NCI-H1048 (cell line): ENCODE measurements around the gene SUPT5H.

Experiments
- DNase-seq: peaks from one replicate; lab custom pipeline; 2025; lab: John Stamatoyannopoulos, UW

Gene SUPT5H

GRCh38 chr19:39409208-39410016 lies 36.0 kb upstream of the SUPT5H start:
- DNase-seq: peak; percentile 83

DNA sequence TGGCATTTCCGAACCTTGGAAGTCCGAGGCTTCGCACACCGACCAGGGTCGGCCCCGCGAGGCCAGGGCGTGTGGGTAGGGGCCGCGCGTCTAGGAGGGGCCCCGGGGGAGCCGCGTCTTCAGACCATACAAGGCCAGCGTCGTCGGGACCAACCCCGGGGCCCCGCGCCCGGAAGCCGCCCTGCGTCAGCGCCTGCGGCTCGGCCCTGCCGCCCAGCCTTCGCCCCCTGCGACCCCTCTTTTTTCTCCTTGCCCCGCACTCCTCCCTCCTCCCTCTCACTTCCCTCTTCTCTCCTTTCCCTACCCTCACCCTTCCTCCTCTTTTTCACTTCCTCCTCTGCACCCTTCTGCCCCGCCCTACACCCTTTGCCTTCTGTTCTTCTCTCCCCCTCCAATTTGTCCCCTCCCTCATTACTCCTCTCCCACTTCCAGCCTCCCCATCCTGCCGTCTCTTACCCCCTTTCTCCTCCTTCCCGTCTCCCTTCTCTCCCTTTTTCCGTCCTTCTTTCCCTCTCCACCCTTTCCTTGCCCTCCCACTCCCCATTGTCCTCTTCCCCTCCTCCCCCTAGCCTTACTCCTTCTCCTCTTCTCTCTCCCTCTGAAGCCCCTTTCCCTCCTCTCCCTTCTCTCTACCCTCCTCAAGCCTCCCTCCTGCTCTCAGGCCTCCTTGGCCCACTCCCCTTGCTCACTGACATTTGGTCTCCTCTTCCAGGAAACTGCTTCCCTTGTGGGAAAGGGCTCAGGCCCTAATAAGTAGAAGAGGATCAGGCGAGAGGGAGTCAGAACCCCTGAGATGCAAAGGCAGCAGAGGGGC lies 35.2 kb upstream of the SUPT5H start:
- DNase-seq: no peak

DNA sequence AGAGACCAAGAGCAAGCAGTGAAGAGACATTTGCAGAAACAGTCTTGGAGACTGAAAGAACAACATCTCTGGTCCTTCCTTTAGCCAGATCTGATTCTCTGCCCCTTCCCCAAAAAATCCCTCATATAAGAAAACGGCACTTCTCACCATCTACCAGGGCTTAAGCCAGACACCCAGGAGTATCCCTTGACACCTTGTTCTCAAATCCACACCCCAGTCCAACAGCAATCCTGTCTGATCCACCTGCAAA lies 34.6 kb upstream of the SUPT5H start:
- DNase-seq: no peak

DNA sequence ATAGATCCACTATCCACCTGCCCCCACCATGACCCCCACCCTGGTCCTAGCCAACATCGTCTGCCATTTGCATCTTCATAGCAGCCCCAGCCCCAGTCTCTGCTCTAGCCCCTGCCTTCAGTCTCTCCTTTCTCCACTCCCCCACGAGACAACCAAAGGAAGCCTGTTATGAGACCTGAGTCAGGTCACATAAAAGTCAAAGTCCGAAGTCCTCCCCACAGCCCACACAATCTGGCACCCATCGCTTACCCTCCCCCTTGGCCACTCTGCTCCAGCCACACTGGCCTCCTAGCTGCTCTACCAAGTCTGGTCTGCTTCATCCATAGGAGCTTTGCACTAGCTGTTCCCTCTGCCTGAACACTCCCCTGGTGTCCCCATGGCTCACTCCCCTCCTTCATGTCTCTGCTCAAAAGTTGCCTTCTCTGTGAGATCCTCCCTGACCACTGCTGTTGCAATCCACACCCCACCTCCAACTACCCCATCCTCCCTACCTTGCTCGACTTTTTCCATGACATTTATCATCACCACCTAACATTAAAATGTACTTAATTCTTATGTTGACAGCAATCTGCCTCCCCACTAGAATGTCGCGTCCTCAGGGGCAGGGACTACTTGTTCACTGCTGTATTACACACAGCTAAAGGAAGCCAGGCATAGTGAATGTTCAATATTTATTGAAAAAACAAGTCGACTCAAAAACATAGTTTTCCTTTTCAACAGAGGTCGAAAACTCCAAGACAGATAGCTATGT lies 34.1 kb upstream of the SUPT5H start:
- no peak for DNase-seq

- DNase-seq: no peak
Measured at GRCh38 chr19:39411832-39412099, 33.6 kb upstream of the SUPT5H start.

GRCh38 chr19:39412100-39412866 lies 33.1 kb upstream of the SUPT5H start, which contains the start of gene PLEKHG2:
PLEKHG2 (plus strand) TSS chr19:39412669; CDS start chr19:39414087, 1,418 bp downstream.
- DNase-seq: peak; percentile 91

- DNase-seq: no peak
Measured at GRCh38 chr19:39412867-39413271, 32.5 kb upstream of the SUPT5H start.

- no peak for DNase-seq
Measured at GRCh38 chr19:39413272-39413910, 32.0 kb upstream of the SUPT5H start.

GRCh38 chr19:39413911-39414608 lies 31.3 kb upstream of the SUPT5H start:
- no peak for DNase-seq

DNA sequence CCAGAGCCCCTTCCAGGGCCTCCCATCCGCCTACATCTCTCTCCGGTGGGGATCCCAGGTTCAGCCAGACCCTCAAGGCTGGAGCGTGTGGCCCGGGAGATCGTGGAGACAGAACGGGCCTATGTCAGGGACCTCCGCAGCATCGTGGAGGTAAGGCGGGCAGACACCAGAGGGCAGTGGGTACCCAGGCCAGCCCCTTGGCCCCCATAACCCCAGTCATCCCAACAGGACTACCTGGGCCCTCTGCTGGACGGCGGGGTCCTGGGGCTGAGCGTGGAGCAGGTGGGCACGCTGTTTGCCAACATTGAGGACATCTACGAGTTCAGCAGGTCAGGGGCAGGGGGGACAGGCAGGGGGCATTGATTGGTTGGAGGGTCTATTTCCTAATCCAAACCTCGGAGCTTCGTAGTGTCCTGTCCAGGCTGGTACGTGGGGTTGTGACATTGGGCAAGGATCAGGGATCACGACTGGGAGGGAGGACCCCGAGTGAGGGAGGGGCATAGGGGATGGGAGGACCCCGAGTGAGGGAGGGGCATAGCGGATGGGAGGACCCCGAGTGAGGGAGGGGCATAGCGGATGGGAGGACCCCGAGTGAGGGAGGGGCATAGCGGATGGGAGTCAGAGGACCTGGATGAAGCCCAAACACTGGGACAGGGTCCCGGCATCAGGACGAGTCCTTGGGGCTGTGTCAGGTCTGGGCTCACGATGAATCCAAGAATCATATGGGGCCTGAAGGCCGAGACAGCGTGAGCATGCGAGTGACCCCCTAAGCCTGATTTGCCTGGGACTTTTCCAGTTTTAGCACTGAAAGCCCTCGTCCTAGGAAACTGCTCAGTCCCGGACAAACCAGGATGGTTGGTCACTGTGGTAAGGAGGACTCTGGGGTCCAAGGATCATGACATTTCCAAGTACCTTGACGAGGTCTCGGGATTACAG lies 30.0 kb upstream of the SUPT5H start:
- DNase-seq: no peak

GRCh38 chr19:39416152-39417120 lies 28.9 kb upstream of the SUPT5H start:
- DNase-seq: no peak

- DNase-seq: no peak
Measured at GRCh38 chr19:39417463-39418181, 27.8 kb upstream of the SUPT5H start.

GRCh38 chr19:39419003-39419402 lies 26.4 kb upstream of the SUPT5H start:
- no peak for DNase-seq

DNA sequence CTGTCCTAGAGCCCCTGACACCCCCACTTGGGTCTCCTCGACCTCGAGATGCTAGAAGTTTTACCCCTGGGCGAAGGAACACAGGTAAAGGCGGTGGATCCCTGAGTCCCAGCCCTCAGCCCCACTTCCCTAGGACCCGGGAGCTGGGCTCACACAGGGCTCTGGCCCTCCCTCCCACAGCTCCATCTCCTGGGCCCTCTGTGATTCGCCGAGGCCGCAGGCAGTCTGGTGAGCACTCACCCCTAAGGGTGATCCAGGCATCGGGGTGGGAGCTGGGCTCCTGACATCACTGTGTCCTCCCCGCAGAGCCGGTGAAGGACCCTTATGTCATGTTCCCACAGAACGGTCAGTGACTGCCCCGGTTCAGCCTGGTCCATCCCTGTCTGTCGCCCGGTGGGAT lies 24.6 kb upstream of the SUPT5H start:
- DNase-seq: no peak

DNA sequence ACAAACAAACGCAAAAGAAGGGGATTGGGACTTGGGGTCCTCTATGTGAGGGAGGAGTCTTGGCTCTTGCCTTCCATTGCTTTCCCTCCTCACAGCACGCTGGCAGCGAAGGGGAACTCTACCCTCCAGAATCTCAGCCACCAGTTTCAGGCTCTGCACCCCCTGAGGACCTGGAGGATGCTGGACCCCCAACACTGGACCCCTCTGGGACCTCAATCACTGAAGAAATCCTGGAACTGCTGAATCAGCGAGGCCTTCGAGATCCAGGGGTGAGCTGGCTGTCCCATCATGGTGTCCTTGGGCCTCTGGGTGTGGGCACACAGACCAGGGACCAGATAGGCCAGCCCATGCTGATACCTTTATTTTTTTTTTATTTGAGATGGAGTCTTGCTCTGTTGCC lies 23.4 kb upstream of the SUPT5H start:
- DNase-seq: no peak

- DNase-seq: no peak
Measured at GRCh38 chr19:39423258-39424086, 21.9 kb upstream of the SUPT5H start.

GRCh38 chr19:39424934-39425333 lies 20.4 kb upstream of the SUPT5H start:
- no peak for DNase-seq
